HCT116 (cell line): Measurements from ENCODE around the gene TCF7L1. TPM values are rescaled to one million over a fixed set of nuclear protein-coding genes. Genes with fewer than 3 reads are reported as not detected.

Source experiments
- ATAC-seq: fragments of 200-7000 bp; cut with Tn5 transposase; 2 replicates; pipeline ENCODE4 v1.9.1; 2020; ENCODE audit warnings: mild to moderate bottlenecking, moderate library complexity
- BruUV-seq: library from RNA; stranded (reverse); fragments of 400-500 nt; replicated peaks from 2 replicates; lab custom pipeline; 2021; lab: Mats Ljungman, UMichigan
- CTCF ChIA-PET: fragments of 300-600 bp; sonication (Branson Sonifier 250); formaldehyde crosslinking; loops from one replicate; lab custom pipeline; 2021; ENCODE audit warnings: antibody characterized with exemption; lab: Charles Lee
- POLR2A ChIA-PET: fragments of 300-600, 350-600 bp; sonication (Branson Sonifier 250); formaldehyde crosslinking; loops from one replicate; lab custom pipeline; 2021; ENCODE audit warnings: antibody characterized with exemption; lab: Charles Lee
- RAD21 ChIA-PET, 2 experiments: fragments of 300-600 bp; sonication (Branson Sonifier 250); formaldehyde crosslinking; loops; one replicate each; lab custom pipeline; 2023; ENCODE audit warnings: low total read pairs in 2 of 2; ENCODE audit not compliant: uncharacterized antibody in 2 of 2, unreplicated experiment in 2 of 2, low non-redundant PET in 1 of 2; lab: Charles Lee
- DNase-seq: peaks from one replicate; pipeline ENCODE4 v3.0.0-alpha.2; 2010; ENCODE audit warnings: low read depth, low spot score
- H2AFZ ChIP-seq: fragments of 200-600 bp; shearing (Covaris generic), sonication (generic); 2 replicates; pipeline ENCODE4 v1.6.1; 2017; ENCODE audit warnings: low read depth, mixed run types, mixed read lengths, antibody characterized with exemption, low read length; ENCODE audit not compliant: poor library complexity, severe bottlenecking
- H3K27ac ChIP-seq: 2 replicates; pipeline ENCODE4 v1.5.1; 2012; ENCODE audit warnings: low read depth, low read length
- H3K27me3 ChIP-seq: fragments of 200-600 bp; sonication (generic); 2 replicates; pipeline ENCODE4 v1.6.1; 2016; ENCODE audit warnings: mixed run types, low read length, mixed read lengths; ENCODE audit not compliant: insufficient read depth
- H3K36me3 ChIP-seq, 2 experiments: fragments of 200-500 bp in 1 of 2; fragments of 200-600 bp in 1 of 2; sonication (Bioruptor generic) in 1 of 2; sonication (generic) in 1 of 2; 2 replicates each; pipeline versions ENCODE4 v1.5.1 to v1.6.1; 2014 to 2016; ENCODE audit warnings: low read length in 2 of 2, inconsistent platforms in 1 of 2, mixed read lengths in 1 of 2, mixed run types in 1 of 2; ENCODE audit not compliant: insufficient read depth in 2 of 2, control insufficient read depth in 1 of 2
- H3K4me1 ChIP-seq, 2 experiments: fragments of 200-600 bp in 1 of 2; sonication (generic) in 1 of 2; 2 replicates each; pipeline versions ENCODE4 v1.5.1 to v1.6.1; 2012 to 2017; ENCODE audit warnings: low read length in 2 of 2, inconsistent platforms in 1 of 2, mild to moderate bottlenecking in 1 of 2, mixed read lengths in 1 of 2, mixed run types in 1 of 2, moderate library complexity in 1 of 2; ENCODE audit not compliant: insufficient read depth in 2 of 2, control insufficient read depth in 1 of 2
- H3K4me2 ChIP-seq: fragments of 200-600 bp; sonication (generic); 2 replicates; pipeline ENCODE4 v1.6.1; 2017; ENCODE audit warnings: mixed run types, low read length, mixed read lengths
- H3K4me3 ChIP-seq, 2 experiments: fragments of 200-600 bp in 1 of 2; sonication (generic) in 1 of 2; replicated peaks in 1 of 2; 2 replicates each; pipeline ENCODE4 v1.5.1; 2011 to 2016; ENCODE audit warnings: low read length in 2 of 2, control low read depth in 1 of 2, low read depth in 1 of 2, mild to moderate bottlenecking in 1 of 2, mixed read lengths in 1 of 2, mixed run types in 1 of 2
- H3K79me2 ChIP-seq: fragments of 200-600 bp; sonication (generic); 2 replicates; pipeline ENCODE4 v1.6.1; 2017; ENCODE audit warnings: mild to moderate bottlenecking, mixed run types, low read length, moderate library complexity, mixed read lengths; ENCODE audit not compliant: insufficient read depth
- H3K9ac ChIP-seq: fragments of 200-600 bp; sonication (generic); 2 replicates; pipeline ENCODE4 v1.6.1; 2016; ENCODE audit warnings: low read length, mixed read lengths
- H3K9me2 ChIP-seq: fragments of 200-600 bp; sonication (generic), shearing (Covaris generic); 2 replicates; pipeline ENCODE4 v1.6.1; 2017; ENCODE audit warnings: mixed run types, mild to moderate bottlenecking, moderate library complexity; ENCODE audit not compliant: insufficient read depth
- H3K9me3 ChIP-seq, 2 experiments: fragments of 200-500 bp in 1 of 2; fragments of 200-600 bp in 1 of 2; sonication (Bioruptor generic) in 1 of 2; sonication (generic) in 1 of 2; 2 replicates each; pipeline ENCODE4 v1.6.1; 2014 to 2017; ENCODE audit warnings: low read length in 2 of 2, mixed read lengths in 2 of 2, inconsistent platforms in 1 of 2, low read depth in 1 of 2, mild to moderate bottlenecking in 1 of 2, mixed run types in 1 of 2, moderate library complexity in 1 of 2; ENCODE audit not compliant: control insufficient read depth in 1 of 2, insufficient read depth in 1 of 2
- H4K20me1 ChIP-seq: fragments of 200-600 bp; sonication (generic), shearing (Covaris generic); 2 replicates; pipeline ENCODE4 v1.6.1; 2017; ENCODE audit warnings: mixed run types, mild to moderate bottlenecking, moderate library complexity; ENCODE audit not compliant: insufficient read depth
- EGR1 ChIP-seq: IDR thresholded peaks from 2 replicates; pipeline ENCODE4 v1.6.1; 2012; ENCODE audit warnings: low read depth
- ELF1 ChIP-seq: IDR thresholded peaks from 2 replicates; pipeline ENCODE4 v1.6.1; 2012; ENCODE audit warnings: low read depth, borderline replicate concordance
- EZH2 ChIP-seq: fragments of 200-600 bp; sonication (generic); IDR thresholded peaks from 2 replicates; pipeline ENCODE4 v1.6.1; 2017; ENCODE audit warnings: antibody characterized with exemption, mixed run types
- EZH2phosphoT487 ChIP-seq: fragments of 200-600 bp; IDR thresholded peaks from 2 replicates; pipeline ENCODE4 v1.6.1; 2018; ENCODE audit warnings: antibody characterized with exemption, borderline replicate concordance
- JUND ChIP-seq: IDR thresholded peaks from 2 replicates; pipeline ENCODE4 v1.6.1; 2012
- MAX ChIP-seq: IDR thresholded peaks from 2 replicates; pipeline ENCODE4 v1.6.1; 2012
- POLR2A ChIP-seq: IDR thresholded peaks from 2 replicates; pipeline ENCODE4 v1.7.0; 2011; ENCODE audit warnings: borderline replicate concordance; ENCODE audit not compliant: insufficient read depth, insufficient read length; ENCODE audit errors: extremely low read depth
- POLR2AphosphoS5 ChIP-seq: IDR thresholded peaks from 2 replicates; pipeline ENCODE4 v1.6.1; 2011; ENCODE audit warnings: mild to moderate bottlenecking, low read depth, low read length, moderate library complexity
- TCF7L2 ChIP-seq: IDR thresholded peaks from 2 replicates; pipeline ENCODE4 v1.7.0; 2011; ENCODE audit warnings: borderline replicate concordance, inconsistent platforms; ENCODE audit not compliant: insufficient read depth, insufficient read length; ENCODE audit errors: extremely low read depth
- ZBTB33 ChIP-seq: IDR thresholded peaks from 2 replicates; pipeline ENCODE4 v1.6.1; 2011; ENCODE audit warnings: mild to moderate bottlenecking, low read length, moderate library complexity; ENCODE audit not compliant: insufficient replicate concordance; ENCODE audit errors: extremely low read depth
- ZNF274 ChIP-seq: fragments of 200-500 bp; sonication (Bioruptor generic); IDR thresholded peaks from 2 replicates; pipeline ENCODE4 v1.6.1; 2014; ENCODE audit warnings: mild to moderate bottlenecking, low read depth, low read length, inconsistent platforms
- intact Hi-C: fragments of 100-400 bp; cut with micrococcal nuclease; formaldehyde crosslinking; loops from 2 replicates; pipeline ENCODE4 v1.10.0; 2022
- total RNA-seq: library from RNA; stranded (reverse); gene quantifications from one replicate; pipeline ENCODE4 v1.2.1, GENCODE V29; 2021; ENCODE audit not compliant: unreplicated experiment

The TCF7L1 gene
- total RNA-seq, 1 experiment from 2014 or later, result 10.3 TPM

- TF ChIP-seq TCF7L2 (no peak), EZH2 (no peak), ELF1 (no peak), POLR2AphosphoS5 (no peak)
Observed at GRCh38 chr2:85106489-85107180, 26.6 kb upstream of the TCF7L1 start (continued).

- Histone ChIP-seq H3K4me1 (no peaks in the 10 kb centered on the region), H2AFZ (no peak overlapping the region), H3K9me3 (no peaks in the 10 kb centered on the region), H3K27ac (no peak overlapping the region), H3K27me3 (no peaks in the 10 kb centered on the region), H3K79me2 (no peaks in the 10 kb centered on the region), H3K36me3 (no peaks in the 10 kb centered on the region), H4K20me1 (no peaks in the 10 kb centered on the region), H3K4me3 (no peak overlapping the region), H3K9ac (no peak overlapping the region), H3K9me2 (no peaks in the 10 kb centered on the region), H3K4me2 (no peak overlapping the region)
- BruUV-seq, result no TSS peak
- intact Hi-C loops, result no loop called here
- POLR2A ChIA-PET, result no interaction called here
- CTCF ChIA-PET, result no interaction called here
- ATAC-seq (no peak), DNase-seq (no peak)
- RAD21 ChIA-PET, result no interaction called here
- TF ChIP-seq POLR2A, result no peak
- no peak for TF ChIP-seq MAX
Observed at GRCh38 chr2:85110991-85111560, 22.1 kb upstream of the TCF7L1 start.

GRCh38 chr2:85111819-85112281 is 21.3 kb upstream of the TCF7L1 start:
- no peak overlapping the region for H2AFZ ChIP-seq
- no peaks in the 10 kb centered on the region for H3K79me2 ChIP-seq
- intact Hi-C loops, result no loop called here
- H3K9me3 ChIP-seq, result no peaks in the 10 kb centered on the region
- no peak overlapping the region for H3K4me3 ChIP-seq
- no peaks in the 10 kb centered on the region for H3K36me3 ChIP-seq
- ChIA-PET CTCF (no interaction called here), POLR2A (no interaction called here), RAD21 (no interaction called here)
- H3K4me2 ChIP-seq, result no peak overlapping the region
- BruUV-seq, result no TSS peak
- no peak for ATAC-seq
- H3K27me3 ChIP-seq, result no peaks in the 10 kb centered on the region
- H3K4me1 ChIP-seq, result no peaks in the 10 kb centered on the region
- TF ChIP-seq EZH2phosphoT487 (no peak), EGR1 (no peak), ZBTB33 (no peak), POLR2A (no peak), ZNF274 (no peak), JUND (no peak)
- TF ChIP-seq, all 23 proteins: peak for 0
- no peak overlapping the region for H3K27ac ChIP-seq
- no peaks in the 10 kb centered on the region for H4K20me1 ChIP-seq
- no peak for DNase-seq
- H3K9me2 ChIP-seq, result no peaks in the 10 kb centered on the region
- no peak overlapping the region for H3K9ac ChIP-seq
